ENCODE measurements around the gene TTC28. TPM values are rescaled to one million over a fixed set of nuclear protein-coding genes. Genes with fewer than 3 reads are reported as not detected.

The TTC28 gene
- total RNA-seq, 1 experiment from 2014 or later, result 0.12 TPM

DNA sequence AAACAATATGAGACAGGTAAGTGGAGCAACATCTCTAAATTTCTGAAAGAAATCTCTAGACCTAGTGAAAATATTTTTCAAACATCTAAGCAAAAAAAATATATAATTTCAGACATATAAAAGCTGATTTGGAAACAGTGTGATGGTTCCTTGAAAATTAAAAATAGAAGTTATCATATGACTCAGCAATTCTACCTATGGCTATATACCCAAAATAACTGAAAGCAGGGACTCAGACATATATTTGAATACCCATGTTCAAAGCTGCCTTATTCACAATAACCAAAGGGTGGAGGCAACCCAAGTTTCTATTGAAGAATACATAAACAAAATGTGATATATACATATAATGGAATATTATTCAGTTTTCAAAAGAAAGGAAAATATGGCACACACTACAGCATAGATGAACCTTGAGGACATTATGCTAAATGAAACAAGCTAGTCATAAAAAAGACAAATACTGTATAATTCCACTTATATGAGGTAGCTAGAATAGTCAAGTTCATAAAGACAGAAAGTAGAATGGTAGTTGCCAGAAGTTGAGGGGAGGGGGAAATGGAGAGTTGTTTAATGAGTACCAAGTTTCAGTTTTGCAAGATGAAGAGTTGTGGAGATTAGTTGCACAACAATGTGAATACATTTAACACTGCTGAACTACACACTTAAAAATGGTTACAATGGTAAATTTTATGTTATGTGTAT, 300.4 kb downstream of the TTC28 start:
- Histone ChIP-seq H3K9me2 (ENCODE audit: insufficient read depth) (no peaks in the 10 kb centered on the region), H3K36me3 (ENCODE audit: control insufficient read depth in 1 of 2, insufficient read depth in 2 of 2, low read length in 2 of 2) (no peaks in the 10 kb centered on the region), H3K9me3 (ENCODE audit: control insufficient read depth in 1 of 2, insufficient read depth in 1 of 2, low read depth in 1 of 2, low read length in 2 of 2) (no peaks in the 10 kb centered on the region), H3K9ac (ENCODE audit: low read length) (no peak overlapping the region), H3K4me2 (ENCODE audit: low read length) (no peak overlapping the region), H3K4me3 (replicated peaks in 1 of 2; ENCODE audit: low read depth in 1 of 2, low read length in 2 of 2) (no peak overlapping the region), H3K79me2 (ENCODE audit: insufficient read depth, low read length) (no peaks in the 10 kb centered on the region), H2AFZ (ENCODE audit: low read depth, low read length, poor library complexity, severe bottlenecking) (no peak overlapping the region), H3K27me3 (ENCODE audit: insufficient read depth, low read length) (peaks cover 60% of the 10 kb centered on the region), H3K27ac (ENCODE audit: low read depth, low read length) (no peak overlapping the region), H4K20me1 (ENCODE audit: insufficient read depth) (no peaks in the 10 kb centered on the region), H3K4me1 (ENCODE audit: control insufficient read depth in 1 of 2, insufficient read depth in 2 of 2, low read length in 2 of 2) (no peaks in the 10 kb centered on the region)
- intact Hi-C loops (cut with micrococcal nuclease), result no loop called here
- ATAC-seq, result no peak
- ChIA-PET CTCF (no interaction called here), RAD21 (ENCODE audit: low non-redundant PET in 1 of 2, low total read pairs in 2 of 2, uncharacterized antibody in 2 of 2, unreplicated experiment in 2 of 2) (no interaction called here), POLR2A (no interaction called here)
- no peak for DNase-seq (ENCODE audit: low read depth, low spot score)
- no peak for TF ChIP-seq SIN3A (IDR thresholded peaks at IDR 0.05; ENCODE audit: low read depth)
- TF ChIP-seq ZNF274 (IDR thresholded peaks at IDR 0.05; ENCODE audit: low read depth, low read length), result no peak
- TF ChIP-seq, protein P1, sequence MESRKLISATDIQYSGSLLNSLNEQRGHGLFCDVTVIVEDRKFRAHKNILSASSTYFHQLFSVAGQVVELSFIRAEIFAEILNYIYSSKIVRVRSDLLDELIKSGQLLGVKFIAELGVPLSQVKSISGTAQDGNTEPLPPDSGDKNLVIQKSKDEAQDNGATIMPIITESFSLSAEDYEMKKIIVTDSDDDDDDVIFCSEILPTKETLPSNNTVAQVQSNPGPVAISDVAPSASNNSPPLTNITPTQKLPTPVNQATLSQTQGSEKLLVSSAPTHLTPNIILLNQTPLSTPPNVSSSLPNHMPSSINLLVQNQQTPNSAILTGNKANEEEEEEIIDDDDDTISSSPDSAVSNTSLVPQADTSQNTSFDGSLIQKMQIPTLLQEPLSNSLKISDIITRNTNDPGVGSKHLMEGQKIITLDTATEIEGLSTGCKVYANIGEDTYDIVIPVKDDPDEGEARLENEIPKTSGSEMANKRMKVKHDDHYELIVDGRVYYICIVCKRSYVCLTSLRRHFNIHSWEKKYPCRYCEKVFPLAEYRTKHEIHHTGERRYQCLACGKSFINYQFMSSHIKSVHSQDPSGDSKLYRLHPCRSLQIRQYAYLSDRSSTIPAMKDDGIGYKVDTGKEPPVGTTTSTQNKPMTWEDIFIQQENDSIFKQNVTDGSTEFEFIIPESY (IDR thresholded peaks at IDR 0.05; ENCODE audit: extremely low read depth, insufficient replicate concordance, low read length), result no peak
- TF ChIP-seq FOSL1 (IDR thresholded peaks at IDR 0.05; ENCODE audit: low read depth), result no peak
- TF ChIP-seq TCF7L2 (IDR thresholded peaks at IDR 0.05; ENCODE audit: borderline replicate concordance, extremely low read depth, insufficient read depth, insufficient read length), result no peak
- TF ChIP-seq, protein P2, sequence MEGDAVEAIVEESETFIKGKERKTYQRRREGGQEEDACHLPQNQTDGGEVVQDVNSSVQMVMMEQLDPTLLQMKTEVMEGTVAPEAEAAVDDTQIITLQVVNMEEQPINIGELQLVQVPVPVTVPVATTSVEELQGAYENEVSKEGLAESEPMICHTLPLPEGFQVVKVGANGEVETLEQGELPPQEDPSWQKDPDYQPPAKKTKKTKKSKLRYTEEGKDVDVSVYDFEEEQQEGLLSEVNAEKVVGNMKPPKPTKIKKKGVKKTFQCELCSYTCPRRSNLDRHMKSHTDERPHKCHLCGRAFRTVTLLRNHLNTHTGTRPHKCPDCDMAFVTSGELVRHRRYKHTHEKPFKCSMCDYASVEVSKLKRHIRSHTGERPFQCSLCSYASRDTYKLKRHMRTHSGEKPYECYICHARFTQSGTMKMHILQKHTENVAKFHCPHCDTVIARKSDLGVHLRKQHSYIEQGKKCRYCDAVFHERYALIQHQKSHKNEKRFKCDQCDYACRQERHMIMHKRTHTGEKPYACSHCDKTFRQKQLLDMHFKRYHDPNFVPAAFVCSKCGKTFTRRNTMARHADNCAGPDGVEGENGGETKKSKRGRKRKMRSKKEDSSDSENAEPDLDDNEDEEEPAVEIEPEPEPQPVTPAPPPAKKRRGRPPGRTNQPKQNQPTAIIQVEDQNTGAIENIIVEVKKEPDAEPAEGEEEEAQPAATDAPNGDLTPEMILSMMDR (IDR thresholded peaks at IDR 0.05 in 2 of 3, conservative IDR thresholded peaks at IDR 0.05 in 1 of 3; ENCODE audit: borderline replicate concordance in 1 of 3, insufficient read depth in 1 of 3, low read depth in 2 of 3, low read length in 2 of 3), result no peak
- TF ChIP-seq ELF1 (IDR thresholded peaks at IDR 0.05; ENCODE audit: borderline replicate concordance, low read depth), result no peak
- TF ChIP-seq, protein P3, sequence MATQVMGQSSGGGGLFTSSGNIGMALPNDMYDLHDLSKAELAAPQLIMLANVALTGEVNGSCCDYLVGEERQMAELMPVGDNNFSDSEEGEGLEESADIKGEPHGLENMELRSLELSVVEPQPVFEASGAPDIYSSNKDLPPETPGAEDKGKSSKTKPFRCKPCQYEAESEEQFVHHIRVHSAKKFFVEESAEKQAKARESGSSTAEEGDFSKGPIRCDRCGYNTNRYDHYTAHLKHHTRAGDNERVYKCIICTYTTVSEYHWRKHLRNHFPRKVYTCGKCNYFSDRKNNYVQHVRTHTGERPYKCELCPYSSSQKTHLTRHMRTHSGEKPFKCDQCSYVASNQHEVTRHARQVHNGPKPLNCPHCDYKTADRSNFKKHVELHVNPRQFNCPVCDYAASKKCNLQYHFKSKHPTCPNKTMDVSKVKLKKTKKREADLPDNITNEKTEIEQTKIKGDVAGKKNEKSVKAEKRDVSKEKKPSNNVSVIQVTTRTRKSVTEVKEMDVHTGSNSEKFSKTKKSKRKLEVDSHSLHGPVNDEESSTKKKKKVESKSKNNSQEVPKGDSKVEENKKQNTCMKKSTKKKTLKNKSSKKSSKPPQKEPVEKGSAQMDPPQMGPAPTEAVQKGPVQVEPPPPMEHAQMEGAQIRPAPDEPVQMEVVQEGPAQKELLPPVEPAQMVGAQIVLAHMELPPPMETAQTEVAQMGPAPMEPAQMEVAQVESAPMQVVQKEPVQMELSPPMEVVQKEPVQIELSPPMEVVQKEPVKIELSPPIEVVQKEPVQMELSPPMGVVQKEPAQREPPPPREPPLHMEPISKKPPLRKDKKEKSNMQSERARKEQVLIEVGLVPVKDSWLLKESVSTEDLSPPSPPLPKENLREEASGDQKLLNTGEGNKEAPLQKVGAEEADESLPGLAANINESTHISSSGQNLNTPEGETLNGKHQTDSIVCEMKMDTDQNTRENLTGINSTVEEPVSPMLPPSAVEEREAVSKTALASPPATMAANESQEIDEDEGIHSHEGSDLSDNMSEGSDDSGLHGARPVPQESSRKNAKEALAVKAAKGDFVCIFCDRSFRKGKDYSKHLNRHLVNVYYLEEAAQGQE (IDR thresholded peaks at IDR 0.05; ENCODE audit: low read depth), result no peak
- TF ChIP-seq SRF (IDR thresholded peaks at IDR 0.05; ENCODE audit: low read depth), result no peak
- no peak for TF ChIP-seq SP1 (IDR thresholded peaks at IDR 0.05; ENCODE audit: low read depth)
- no peak for TF ChIP-seq POLR2AphosphoS5 (IDR thresholded peaks at IDR 0.05; ENCODE audit: low read depth, low read length)
- TF ChIP-seq CBX3 (IDR thresholded peaks at IDR 0.05; ENCODE audit: low read depth), result no peak
- TF ChIP-seq, protein P4, sequence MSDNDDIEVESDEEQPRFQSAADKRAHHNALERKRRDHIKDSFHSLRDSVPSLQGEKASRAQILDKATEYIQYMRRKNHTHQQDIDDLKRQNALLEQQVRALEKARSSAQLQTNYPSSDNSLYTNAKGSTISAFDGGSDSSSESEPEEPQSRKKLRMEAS (IDR thresholded peaks at IDR 0.05), result no peak
- no peak for TF ChIP-seq CEBPB (IDR thresholded peaks at IDR 0.05; ENCODE audit: low read depth)
- TF ChIP-seq EZH2 (IDR thresholded peaks at IDR 0.05), result no peak
- no peak for TF ChIP-seq RAD21 (IDR thresholded peaks at IDR 0.05; ENCODE audit: low read depth)
- TF ChIP-seq JUND (IDR thresholded peaks at IDR 0.05), result no peak
- no TSS peak for BruUV-seq (replicated peaks)
